GM19372 (cell line): Measurements from ENCODE around the gene ZNF71.

Source experiments
- ATAC-seq: cut with Tn5 transposase; IDR thresholded peaks from one replicate; pipeline ENCODE4 v1.9.1; 2021; ENCODE audit warnings: mild to moderate bottlenecking, low read depth, moderate library complexity; ENCODE audit not compliant: unreplicated experiment

The ZNF71 gene

DNA sequence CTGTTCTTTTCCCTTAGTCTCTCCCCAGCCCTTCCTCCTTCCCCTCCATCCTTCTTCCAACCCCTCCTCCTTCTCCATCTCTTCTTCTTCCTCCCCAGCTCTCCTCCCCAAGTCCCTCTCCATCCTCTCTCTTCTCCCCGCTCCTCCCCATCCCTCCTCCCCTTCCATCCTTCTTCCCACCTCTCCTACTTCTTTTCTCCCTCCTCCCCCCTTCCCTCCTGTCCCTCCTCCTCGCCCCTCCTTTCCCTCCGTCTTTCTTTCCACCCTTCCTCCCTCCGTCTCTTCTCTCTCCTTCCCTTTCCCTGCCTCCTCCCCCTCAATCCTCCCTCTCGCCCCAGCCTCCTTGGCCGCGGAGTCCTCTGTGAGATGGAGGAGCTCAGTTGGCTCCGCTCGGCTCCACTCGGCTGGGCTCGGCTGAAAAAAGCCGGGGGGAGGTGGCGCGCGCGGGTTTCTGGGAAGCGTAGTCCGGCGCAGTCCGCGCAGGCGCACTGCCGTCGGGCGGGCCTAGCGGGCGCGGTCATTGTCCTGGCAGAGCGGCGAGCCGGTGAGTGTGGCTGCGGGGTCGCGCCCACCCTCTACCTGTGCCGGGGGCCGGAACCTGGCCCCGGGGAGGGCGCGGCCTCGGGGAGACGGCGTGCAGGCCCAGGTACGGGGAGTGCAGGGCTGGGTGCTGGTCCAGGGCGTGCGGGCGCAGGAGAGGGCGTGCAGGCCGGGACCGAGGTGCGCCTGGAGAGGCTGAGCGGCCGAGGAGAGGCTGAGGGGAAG, at the start of gene ZNF71:
ZNF71 (plus strand) TSS at position 520 of the 765 bp plus-strand sequence. CDS start 6,257 bp downstream, outside the sequence.
- ATAC-seq, result peak; percentile 96

- ATAC-seq, result no peak
Observed at GRCh38 chr19:56547535-56547934, 47.6 kb upstream of the ZNF71 start.

- no peak for ATAC-seq
Observed at GRCh38 chr19:56554272-56554869, 40.7 kb upstream of the ZNF71 start.

DNA sequence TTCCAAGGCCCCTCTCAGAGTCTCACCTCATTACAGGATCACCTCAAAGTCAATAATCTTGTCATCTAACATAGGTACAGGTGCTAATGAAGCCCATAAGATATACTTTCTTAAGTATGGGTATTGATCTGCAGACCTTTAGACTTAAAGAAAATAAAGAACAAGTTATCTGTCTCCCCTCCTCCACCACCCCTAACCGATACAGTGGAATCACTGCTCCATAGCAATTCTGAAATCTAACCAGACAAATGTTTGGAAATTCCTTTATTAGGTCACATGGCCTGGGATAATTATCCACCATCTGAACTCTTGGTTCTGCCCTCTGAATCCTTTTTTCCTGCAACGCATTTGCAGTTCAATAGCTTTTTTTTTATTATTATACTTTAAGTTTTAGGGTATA, 32.3 kb upstream of the ZNF71 start:
- ATAC-seq, result no peak

- ATAC-seq, result peak; percentile 22
Observed at GRCh38 chr19:56566904-56567273, 28.2 kb upstream of the ZNF71 start.

GRCh38 chr19:56567274-56568120, 27.6 kb upstream of the ZNF71 start, which contains the start of gene ZNF470:
Gene ZNF470 (plus strand): TSS chr19:56567468. CDS start chr19:56570312, 2,844 bp downstream.
- ATAC-seq, result peak; percentile 96

- no peak for ATAC-seq
Observed at GRCh38 chr19:56572589-56572988, 22.5 kb upstream of the ZNF71 start.

- ATAC-seq, result no peak
Observed at GRCh38 chr19:56573914-56574313, 21.2 kb upstream of the ZNF71 start.

GRCh38 chr19:56577719-56578602, 17.1 kb upstream of the ZNF71 start:
- ATAC-seq, result no peak

- no peak for ATAC-seq
Observed at GRCh38 chr19:56594446-56594782, 688 bp upstream of the ZNF71 start.

DNA sequence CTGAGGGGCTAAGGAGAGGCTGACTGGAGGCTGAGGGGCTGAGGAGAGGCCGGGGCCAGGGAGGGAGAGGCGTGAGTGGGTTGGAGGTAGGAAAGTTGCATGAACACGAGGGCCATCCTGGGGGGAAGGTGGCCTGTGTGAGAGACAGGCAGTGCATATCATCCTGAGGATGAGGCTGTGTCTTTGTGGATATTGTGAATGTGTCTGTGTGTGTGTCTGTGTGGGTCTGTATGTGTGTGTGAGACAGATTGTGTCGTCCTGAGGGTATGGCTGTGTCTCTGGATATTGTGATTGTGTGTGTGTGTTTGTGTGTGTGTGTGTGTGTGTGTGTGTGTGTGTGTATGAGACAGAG, 422 bp downstream of the ZNF71 start:
- no peak for ATAC-seq

GRCh38 chr19:56596676-56597075, 1.6 kb downstream of the ZNF71 start:
- ATAC-seq, result no peak

GRCh38 chr19:56597696-56598095, 2.6 kb downstream of the ZNF71 start:
- no peak for ATAC-seq

- no peak for ATAC-seq
Observed at GRCh38 chr19:56601375-56601774, 6.3 kb downstream of the ZNF71 start.

- no peak for ATAC-seq
Observed at GRCh38 chr19:56603829-56604228, 8.7 kb downstream of the ZNF71 start.

DNA sequence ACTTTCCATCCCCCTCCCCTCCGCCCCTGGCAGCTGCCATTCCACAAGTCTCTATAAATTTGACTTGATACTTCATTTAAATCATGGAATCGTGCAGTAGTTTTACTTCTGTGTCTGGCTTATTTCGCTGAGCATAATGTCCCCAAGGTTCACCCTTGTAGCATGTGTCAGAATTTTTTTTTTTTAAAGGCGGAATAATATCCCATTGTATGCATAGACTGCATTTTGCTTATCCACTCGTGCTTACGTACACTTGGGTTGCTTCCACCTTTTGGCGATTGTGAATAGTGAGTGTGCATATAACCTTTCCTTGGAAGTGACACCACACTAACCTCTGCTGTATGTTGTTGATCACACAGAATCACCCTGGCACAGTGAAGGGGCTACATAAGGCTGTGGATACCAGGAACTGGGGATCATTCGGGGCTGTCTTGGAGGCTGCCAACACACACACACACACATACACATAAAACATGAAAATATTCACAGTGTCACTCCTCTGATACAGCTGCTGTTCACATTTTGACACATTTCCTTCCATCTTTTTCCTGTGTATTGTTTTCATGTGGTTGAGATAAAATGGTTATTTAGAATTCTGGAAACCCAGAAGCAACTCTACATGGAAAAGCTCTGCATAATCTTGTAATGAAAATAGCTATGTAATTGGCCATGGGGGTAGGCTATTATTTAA, 13.3 kb downstream of the ZNF71 start:
- no peak for ATAC-seq

GRCh38 chr19:56611288-56611687, 16.2 kb downstream of the ZNF71 start:
- ATAC-seq, result no peak

GRCh38 chr19:56612737-56613136, 17.6 kb downstream of the ZNF71 start:
- ATAC-seq, result no peak

- no peak for ATAC-seq
Observed at GRCh38 chr19:56613639-56614038, 18.5 kb downstream of the ZNF71 start.

- no peak for ATAC-seq
Observed at GRCh38 chr19:56617531-56617930, 22.4 kb downstream of the ZNF71 start.
